Fibroblast of lung (primary cell): ENCODE results near the gene CSE1L. TPM values are rescaled to one million over a fixed set of nuclear protein-coding genes. Genes with fewer than 3 reads are reported as not detected.
A peak's percentile ranks its signal among the peaks of the same experiment; 100 is the strongest.

Source experiments
- DNase-seq, 2 donors: peaks; one replicate each; pipeline versions ENCODE4 v3.0.0 to v3.0.0-alpha.2; 2010; ENCODE audit warnings: low read depth in 2 of 2
- H2AFZ ChIP-seq: 2 replicates; pipeline ENCODE4 v1.5.1; 2012; ENCODE audit warnings: low read length, control low read depth, inconsistent platforms
- H3K27ac ChIP-seq: 2 replicates; pipeline ENCODE4 v1.5.1; 2011; ENCODE audit warnings: low read length, control low read depth; ENCODE audit not compliant: insufficient read depth
- H3K27me3 ChIP-seq: 2 replicates; pipeline ENCODE4 v1.5.1; 2011; ENCODE audit warnings: mild to moderate bottlenecking, low read length; ENCODE audit not compliant: control insufficient read depth, insufficient read depth
- H3K36me3 ChIP-seq: 2 replicates; pipeline ENCODE4 v1.5.1; 2011; ENCODE audit warnings: low read length; ENCODE audit not compliant: control insufficient read depth, insufficient read depth
- H3K4me1 ChIP-seq: 2 replicates; pipeline ENCODE4 v1.5.1; 2011; ENCODE audit warnings: low read length; ENCODE audit not compliant: control insufficient read depth, insufficient read depth; ENCODE audit errors: extremely low read depth
- H3K4me2 ChIP-seq: 2 replicates; pipeline ENCODE4 v1.5.1; 2011; ENCODE audit warnings: low read length, control low read depth; ENCODE audit not compliant: insufficient read depth; ENCODE audit errors: extremely low read depth
- H3K4me3 ChIP-seq, 4 experiments: fragments of 200-600 bp in 1 of 4; sonication (generic) in 1 of 4; replicated peaks in 1 of 4; 2 replicates each; pipeline ENCODE4 v1.5.1; 2011 to 2016; ENCODE audit warnings: low read length in 4 of 4, low read depth in 3 of 4, mild to moderate bottlenecking in 3 of 4, control low read depth in 2 of 4, inconsistent platforms in 1 of 4, mixed read lengths in 1 of 4; ENCODE audit not compliant: insufficient read depth in 1 of 4; ENCODE audit errors: control extremely low read depth in 1 of 4
- H3K79me2 ChIP-seq: 2 replicates; pipeline ENCODE4 v1.5.1; 2012; ENCODE audit warnings: mild to moderate bottlenecking, low read length, inconsistent platforms; ENCODE audit not compliant: control insufficient read depth, insufficient read depth
- H3K9ac ChIP-seq: 2 replicates; pipeline ENCODE4 v1.5.1; 2011; ENCODE audit warnings: mild to moderate bottlenecking, low read length, control low read depth; ENCODE audit not compliant: insufficient read depth
- H3K9me3 ChIP-seq: 2 replicates; pipeline ENCODE4 v1.5.1; 2012; ENCODE audit warnings: low read depth, low read length; ENCODE audit not compliant: control insufficient read depth, insufficient read depth
- H4K20me1 ChIP-seq: 2 replicates; pipeline ENCODE4 v1.5.1; 2011; ENCODE audit warnings: low read length; ENCODE audit not compliant: control insufficient read depth, insufficient read depth; ENCODE audit errors: extremely low read depth
- EZH2 ChIP-seq: IDR thresholded peaks from 2 replicates; pipeline ENCODE4 v1.5.1; 2012; ENCODE audit warnings: low read length, control low read depth, mild to moderate bottlenecking; ENCODE audit errors: missing control alignments
- polyA plus RNA-seq, 2 donors: library from polyadenylated mRNA; depleted of rRNA in 1 of 2; stranded (reverse) in 1 of 2; unstranded in 1 of 2; fragments of >200 nt; gene quantifications; 2 replicates each; pipeline ENCODE4 v1.2.1, GENCODE V29; 2011 to 2012; ENCODE audit warnings: missing spikeins in 1 of 2
- total RNA-seq: library from RNA; depleted of rRNA; stranded (reverse); fragments of >200 nt; gene quantifications from 2 replicates; pipeline ENCODE4 v1.2.1, GENCODE V29; 2014
- TF ChIP-seq, protein P1 (sequence below), 2 donors: IDR thresholded peaks in 1 of 2; conservative IDR thresholded peaks in 1 of 2; 1 replicate in 1 of 2; 2 replicates in 1 of 2; pipeline ENCODE4 v1.5.1; 2011 to 2012; ENCODE audit warnings: low read length in 2 of 2, control low read depth in 1 of 2, inconsistent platforms in 1 of 2, low read depth in 1 of 2, mild to moderate bottlenecking in 1 of 2

CSE1L gene
- total and polyA plus RNA-seq, 2 donors (not counting 1 experiment from before 2014, with no cell fraction given), result 44.8 to 52.5 TPM

DNA sequence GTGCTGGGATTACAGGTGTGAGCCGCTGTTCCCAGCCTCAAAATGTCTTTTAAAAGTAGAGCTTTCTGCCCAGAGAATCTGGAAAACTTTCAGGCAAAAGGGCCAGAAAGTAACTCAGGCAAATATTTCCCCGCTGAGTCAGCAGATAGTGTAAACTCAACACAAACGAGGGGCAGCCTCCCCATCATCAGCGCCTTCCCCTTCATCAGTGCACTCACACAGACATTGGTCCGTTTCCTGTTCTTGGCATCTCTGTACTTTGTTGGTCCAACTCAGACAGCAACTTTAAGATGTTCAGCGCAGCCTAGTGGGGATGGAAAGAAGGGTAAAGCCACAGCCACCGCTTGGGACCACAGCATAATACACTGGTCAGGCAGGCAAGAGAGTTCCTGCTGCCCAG, 69.5 kb downstream of the CSE1L start:
- Histone ChIP-seq H3K4me2 (no peak overlapping the region), H3K79me2 (no peaks in the 10 kb centered on the region), H3K9ac (no peak overlapping the region), H3K4me1 (no peaks in the 10 kb centered on the region), H3K9me3 (no peaks in the 10 kb centered on the region), H3K36me3 (peaks cover 14% of the 10 kb centered on the region), H2AFZ (no peak overlapping the region), H3K4me3 (no peak overlapping the region), H3K27me3 (no peaks in the 10 kb centered on the region), H4K20me1 (no peaks in the 10 kb centered on the region), H3K27ac (no peak overlapping the region)
- TF ChIP-seq EZH2, result no peak
- TF ChIP-seq, protein P1, sequence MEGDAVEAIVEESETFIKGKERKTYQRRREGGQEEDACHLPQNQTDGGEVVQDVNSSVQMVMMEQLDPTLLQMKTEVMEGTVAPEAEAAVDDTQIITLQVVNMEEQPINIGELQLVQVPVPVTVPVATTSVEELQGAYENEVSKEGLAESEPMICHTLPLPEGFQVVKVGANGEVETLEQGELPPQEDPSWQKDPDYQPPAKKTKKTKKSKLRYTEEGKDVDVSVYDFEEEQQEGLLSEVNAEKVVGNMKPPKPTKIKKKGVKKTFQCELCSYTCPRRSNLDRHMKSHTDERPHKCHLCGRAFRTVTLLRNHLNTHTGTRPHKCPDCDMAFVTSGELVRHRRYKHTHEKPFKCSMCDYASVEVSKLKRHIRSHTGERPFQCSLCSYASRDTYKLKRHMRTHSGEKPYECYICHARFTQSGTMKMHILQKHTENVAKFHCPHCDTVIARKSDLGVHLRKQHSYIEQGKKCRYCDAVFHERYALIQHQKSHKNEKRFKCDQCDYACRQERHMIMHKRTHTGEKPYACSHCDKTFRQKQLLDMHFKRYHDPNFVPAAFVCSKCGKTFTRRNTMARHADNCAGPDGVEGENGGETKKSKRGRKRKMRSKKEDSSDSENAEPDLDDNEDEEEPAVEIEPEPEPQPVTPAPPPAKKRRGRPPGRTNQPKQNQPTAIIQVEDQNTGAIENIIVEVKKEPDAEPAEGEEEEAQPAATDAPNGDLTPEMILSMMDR (conservative IDR thresholded peaks at IDR 0.05 in 1 of 2, IDR thresholded peaks at IDR 0.05 in 1 of 2; ENCODE audit: low read depth in 1 of 2, low read length in 2 of 2), result peak; percentile 18 to 37
- peak; percentile 64 to 84 for DNase-seq

GRCh38 chr20:49118307-49118706, 72.2 kb downstream of the CSE1L start:
- no peak overlapping the region for H3K4me2 ChIP-seq
- no peak overlapping the region for H3K4me3 ChIP-seq
- H2AFZ ChIP-seq, result no peak overlapping the region
- no peaks in the 10 kb centered on the region for H3K4me1 ChIP-seq
- no peak overlapping the region for H3K27ac ChIP-seq
- H3K79me2 ChIP-seq, result no peaks in the 10 kb centered on the region
- no peaks in the 10 kb centered on the region for H4K20me1 ChIP-seq
- H3K9ac ChIP-seq, result no peak overlapping the region
- TF ChIP-seq, protein P1 (conservative IDR thresholded peaks at IDR 0.05 in 1 of 2, IDR thresholded peaks at IDR 0.05 in 1 of 2; ENCODE audit: low read depth in 1 of 2, low read length in 2 of 2), result no peak
- no peak for TF ChIP-seq EZH2
- no peaks in the 10 kb centered on the region for H3K27me3 ChIP-seq
- no peaks in the 10 kb centered on the region for H3K9me3 ChIP-seq
- no peak for DNase-seq
- peaks cover 14% of the 10 kb centered on the region for H3K36me3 ChIP-seq

DNA sequence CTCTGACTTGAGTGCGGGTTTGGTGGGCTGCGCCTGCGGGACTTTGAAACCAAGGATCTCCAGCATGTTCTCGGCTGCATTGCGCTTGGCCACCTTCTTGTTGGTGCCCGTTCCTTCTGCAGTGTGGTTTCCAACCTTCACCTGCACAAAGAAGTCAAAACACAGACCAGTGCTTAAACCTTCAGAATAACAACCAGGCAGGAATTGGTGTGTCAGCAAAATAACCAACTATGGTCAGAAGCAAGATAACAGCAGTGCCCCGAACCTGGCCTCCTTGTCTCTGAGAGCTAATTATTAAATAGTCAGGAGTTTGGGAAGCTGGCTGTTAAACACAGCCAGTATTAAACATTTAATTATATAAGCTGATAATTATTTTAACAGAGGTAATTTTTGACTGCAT, 73.9 kb downstream of the CSE1L start:
- Histone ChIP-seq H3K4me2 (no peak overlapping the region), H3K36me3 (peaks cover 18% of the 10 kb centered on the region), H3K4me1 (no peaks in the 10 kb centered on the region), H3K9ac (no peak overlapping the region), H3K27ac (no peak overlapping the region), H4K20me1 (no peaks in the 10 kb centered on the region), H3K79me2 (no peaks in the 10 kb centered on the region), H3K4me3 (no peak overlapping the region), H2AFZ (no peak overlapping the region), H3K9me3 (no peaks in the 10 kb centered on the region), H3K27me3 (no peaks in the 10 kb centered on the region)
- no peak for DNase-seq
- TF ChIP-seq, protein P1 (conservative IDR thresholded peaks at IDR 0.05 in 1 of 2, IDR thresholded peaks at IDR 0.05 in 1 of 2; ENCODE audit: low read depth in 1 of 2, low read length in 2 of 2), result no peak
- no peak for TF ChIP-seq EZH2
